Skeletal muscle satellite cell (primary cell): ENCODE results near the gene PLEKHJ1.

Experiments
- H3K27me3 ChIP-seq: 2 replicates; pipeline ENCODE4 v1.7.0; 2013; ENCODE audit warnings: low read length; ENCODE audit not compliant: control insufficient read depth, insufficient read depth
- H3K36me3 ChIP-seq: 2 replicates; pipeline ENCODE4 v1.7.0; 2013; ENCODE audit warnings: mild to moderate bottlenecking, control low read depth, low read length; ENCODE audit not compliant: insufficient read depth
- H3K4me1 ChIP-seq: 2 replicates; pipeline ENCODE4 v1.7.0; 2013; ENCODE audit warnings: low read length; ENCODE audit not compliant: control insufficient read depth, insufficient read depth
- H3K4me2 ChIP-seq: 2 replicates; pipeline ENCODE4 v1.7.0; 2013; ENCODE audit warnings: mild to moderate bottlenecking, low read length
- H3K4me3 ChIP-seq: 2 replicates; pipeline ENCODE4 v1.7.0; 2013; ENCODE audit warnings: low read length
- H3K9ac ChIP-seq: 2 replicates; pipeline ENCODE4 v1.7.0; 2013; ENCODE audit warnings: mild to moderate bottlenecking, low read depth, low read length, moderate library complexity
- H3K9me3 ChIP-seq: replicated peaks from 2 replicates; pipeline ENCODE4 v1.7.0; 2013; ENCODE audit warnings: mild to moderate bottlenecking, control low read depth, low read length

The PLEKHJ1 gene

DNA sequence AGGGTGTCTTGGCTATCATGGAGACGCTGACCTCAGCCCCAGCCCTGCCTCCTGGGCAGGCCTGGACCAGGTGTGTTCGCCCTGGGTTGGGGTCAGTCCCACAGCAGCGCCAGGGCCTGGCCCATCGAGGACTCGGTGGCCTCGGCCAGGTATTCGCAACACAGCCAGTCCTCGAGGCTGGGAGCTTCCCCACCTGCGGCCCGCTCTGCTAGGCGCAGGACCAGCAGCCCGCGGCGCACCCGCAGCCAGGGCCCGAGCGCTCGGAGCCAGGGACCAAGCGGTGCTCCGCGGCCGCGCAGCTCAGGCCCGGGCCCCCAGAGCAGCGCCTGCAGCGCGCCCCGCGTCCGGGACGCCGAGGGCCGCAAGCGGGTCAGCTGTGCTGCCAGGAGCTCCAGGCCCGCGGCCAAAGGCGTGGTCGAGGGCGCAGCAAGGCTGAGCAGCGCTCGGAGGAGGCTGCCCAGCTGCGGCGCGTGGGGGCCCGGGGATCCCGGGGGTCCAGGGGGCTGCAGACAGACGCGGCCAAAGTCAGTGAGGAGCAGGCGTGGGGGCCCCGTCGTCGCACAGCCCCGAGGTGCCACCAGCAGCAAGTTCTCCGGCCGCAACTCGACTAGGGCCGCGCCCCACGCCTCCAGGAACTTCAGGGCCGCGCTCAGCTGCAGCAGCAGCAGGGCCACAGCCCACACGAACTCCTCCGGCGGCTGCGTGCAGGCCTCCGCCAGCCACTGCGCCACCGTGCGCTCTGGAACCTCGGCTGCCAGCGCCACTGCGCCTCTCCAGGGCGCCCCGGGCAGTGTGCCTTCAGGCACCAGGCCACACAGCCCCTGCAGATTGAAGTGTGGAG, 39.7 kb upstream of the PLEKHJ1 start:
- Histone ChIP-seq H3K4me2 (peak overlapping the region; percentile 38), H3K27me3 (no peaks in the 10 kb centered on the region), H3K36me3 (peaks cover 37% of the 10 kb centered on the region), H3K4me1 (peaks cover 41% of the 10 kb centered on the region), H3K9me3 (no peaks in the 10 kb centered on the region), H3K4me3 (no peak overlapping the region), H3K9ac (no peak overlapping the region)

DNA sequence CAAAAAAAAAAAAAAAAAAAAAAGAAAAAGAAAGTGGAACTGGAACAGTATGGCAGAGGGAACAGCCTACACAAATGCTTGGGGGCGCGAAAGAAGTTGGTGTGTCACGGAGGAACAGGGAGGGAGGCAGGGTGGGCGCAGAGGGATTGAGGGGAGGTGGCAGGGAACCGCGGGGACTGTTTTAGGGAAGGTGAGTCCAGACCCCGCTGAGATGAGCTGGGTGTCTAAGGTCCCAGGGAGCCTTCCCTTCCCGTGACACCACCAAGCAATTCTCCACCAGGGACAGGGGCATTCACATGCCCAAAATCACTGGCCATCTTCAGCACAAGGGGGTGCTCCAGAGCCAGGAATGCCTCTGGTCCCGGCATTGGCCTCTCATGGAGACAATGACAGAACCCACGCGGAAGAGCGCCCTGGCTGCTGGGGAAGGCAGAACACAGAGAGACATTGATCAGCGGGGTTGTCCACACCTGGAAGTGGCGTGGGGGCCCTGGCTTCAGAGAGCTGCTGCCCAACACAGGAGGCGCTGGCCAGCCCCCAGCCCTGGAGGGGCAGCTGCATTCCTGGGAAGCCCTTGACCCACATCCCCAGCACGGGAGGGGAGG, 38.9 kb upstream of the PLEKHJ1 start:
- peaks cover 41% of the 10 kb centered on the region for H3K36me3 ChIP-seq
- H3K9ac ChIP-seq: no peak overlapping the region
- H3K4me3 ChIP-seq: no peak overlapping the region
- H3K4me1 ChIP-seq: peaks cover 41% of the 10 kb centered on the region
- H3K9me3 ChIP-seq: no peaks in the 10 kb centered on the region
- peak overlapping the region; percentile 38 for H3K4me2 ChIP-seq
- H3K27me3 ChIP-seq: no peaks in the 10 kb centered on the region

DNA sequence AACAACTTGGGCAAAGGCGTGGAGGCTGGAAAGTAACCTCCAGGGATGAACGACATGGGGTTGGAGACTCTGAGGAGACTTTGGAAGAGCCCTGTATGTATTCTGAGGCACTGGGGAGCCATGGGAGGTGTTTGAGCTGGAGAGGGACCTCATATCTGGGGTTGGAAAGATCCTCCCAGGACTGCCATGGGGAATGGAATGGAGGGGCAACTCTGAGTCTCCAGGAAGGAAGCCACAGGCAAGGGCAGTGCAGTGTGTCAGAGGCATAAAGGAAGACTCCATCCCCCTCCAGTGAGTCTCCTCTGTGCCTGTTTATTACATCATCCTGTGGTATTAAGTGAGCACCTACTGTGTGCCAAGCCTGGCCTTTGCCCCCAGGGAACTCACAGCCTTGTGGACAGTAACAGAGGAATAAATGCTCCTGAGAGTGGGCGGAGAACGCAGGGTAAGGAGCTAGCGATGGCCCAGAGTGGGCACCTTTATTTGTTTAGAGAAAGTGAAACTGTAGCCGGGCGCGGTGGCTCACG, 38.1 kb upstream of the PLEKHJ1 start:
- Histone ChIP-seq H3K4me2 (peak overlapping the region; percentile 88), H3K27me3 (no peaks in the 10 kb centered on the region), H3K4me1 (peaks cover 41% of the 10 kb centered on the region), H3K9ac (peak overlapping the region; percentile 61), H3K4me3 (peak overlapping the region; percentile 40), H3K9me3 (no peaks in the 10 kb centered on the region), H3K36me3 (peaks cover 44% of the 10 kb centered on the region)

DNA sequence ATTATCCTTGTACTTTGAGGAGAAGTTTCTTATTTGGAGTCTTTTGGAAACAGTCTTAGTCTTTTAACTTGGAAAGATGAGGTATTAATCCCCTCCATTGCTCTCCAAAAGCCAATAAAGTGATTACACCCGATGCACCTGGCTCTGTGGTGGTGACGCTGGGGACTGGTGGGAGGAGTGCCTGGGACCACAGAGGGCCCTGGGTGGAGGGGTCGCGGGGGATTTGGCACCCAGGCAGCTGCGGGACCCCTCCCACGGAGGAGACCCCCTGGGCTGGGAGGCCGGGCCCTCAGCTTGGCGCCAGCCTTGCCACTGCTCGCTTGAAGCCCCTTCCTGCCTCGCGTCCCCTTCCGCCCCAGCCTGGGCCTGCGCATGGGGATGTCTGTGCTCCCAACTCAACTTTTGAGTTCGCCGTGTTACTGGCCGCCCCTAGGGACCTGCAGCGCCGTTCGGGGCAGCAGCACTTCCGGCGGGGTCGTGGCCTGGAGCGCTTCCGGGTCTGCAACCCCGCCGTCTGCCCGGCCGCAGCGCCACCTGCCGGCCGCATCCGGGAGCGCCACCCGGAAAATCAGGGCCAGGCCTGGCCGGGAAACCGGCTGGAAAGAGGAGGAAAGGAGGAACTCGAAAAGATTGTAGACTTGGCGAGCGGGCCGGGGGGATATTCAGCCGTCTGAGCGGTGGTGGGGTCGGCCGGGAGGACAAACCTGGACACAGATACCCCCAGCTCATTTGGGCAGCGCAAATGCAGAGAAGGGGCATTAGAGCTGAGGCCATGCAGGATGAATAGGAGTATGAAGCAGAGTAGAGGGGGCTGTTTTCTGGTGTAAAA, 37.4 kb upstream of the PLEKHJ1 start:
- Histone ChIP-seq H3K9ac (peak overlapping the region; percentile 61), H3K27me3 (no peaks in the 10 kb centered on the region), H3K4me2 (peak overlapping the region; percentile 88), H3K9me3 (no peaks in the 10 kb centered on the region), H3K4me3 (peak overlapping the region; percentile 59), H3K36me3 (peaks cover 44% of the 10 kb centered on the region), H3K4me1 (peaks cover 46% of the 10 kb centered on the region)

DNA sequence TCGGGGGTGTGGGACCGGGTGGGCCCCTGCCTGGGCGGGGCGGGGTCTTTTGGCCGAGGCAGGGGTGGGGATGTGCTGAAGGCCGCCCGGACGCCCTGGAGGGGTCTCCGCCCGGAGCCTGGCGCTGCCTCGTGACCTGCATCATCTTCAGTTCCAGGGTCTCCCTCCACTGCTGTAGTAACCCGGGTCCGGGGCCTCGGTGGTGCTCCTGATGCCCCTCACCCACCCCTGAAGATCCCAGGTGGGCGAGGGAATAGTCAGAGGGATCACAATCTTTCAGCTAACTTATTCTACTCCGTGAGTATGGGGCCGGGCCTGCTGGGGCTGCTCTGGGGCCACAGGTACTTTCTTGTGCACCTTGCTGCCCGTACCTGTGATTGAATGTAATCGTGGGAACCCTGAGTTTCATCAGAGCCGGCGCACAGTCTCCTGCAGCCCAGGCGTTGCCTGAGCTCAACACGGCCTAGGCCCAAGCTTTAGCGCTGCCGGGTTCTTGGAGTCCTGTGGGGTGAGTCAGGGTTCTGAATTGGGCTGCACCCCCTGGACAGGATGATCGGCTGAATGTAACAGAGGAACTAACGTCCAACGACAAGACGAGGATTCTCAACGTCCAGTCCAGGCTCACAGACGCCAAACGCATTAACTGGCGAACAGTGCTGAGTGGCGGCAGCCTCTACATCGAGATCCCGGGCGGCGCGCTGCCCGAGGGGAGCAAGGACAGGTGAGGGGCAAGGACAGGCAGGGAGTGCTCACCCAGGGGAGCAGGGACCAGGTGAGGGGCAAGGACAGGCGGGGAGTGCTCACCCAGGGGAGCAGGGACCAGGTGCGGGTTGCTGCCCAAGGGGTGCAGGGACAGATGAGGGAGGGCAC, 35.3 kb upstream of the PLEKHJ1 start:
- peak overlapping the region; percentile 100 for H3K4me3 ChIP-seq
- H3K27me3 ChIP-seq: no peaks in the 10 kb centered on the region
- H3K9me3 ChIP-seq: no peaks in the 10 kb centered on the region
- H3K4me2 ChIP-seq: peak overlapping the region; percentile 88
- peaks cover 44% of the 10 kb centered on the region for H3K36me3 ChIP-seq
- H3K4me1 ChIP-seq: peaks cover 62% of the 10 kb centered on the region
- H3K9ac ChIP-seq: peak overlapping the region; percentile 99

DNA sequence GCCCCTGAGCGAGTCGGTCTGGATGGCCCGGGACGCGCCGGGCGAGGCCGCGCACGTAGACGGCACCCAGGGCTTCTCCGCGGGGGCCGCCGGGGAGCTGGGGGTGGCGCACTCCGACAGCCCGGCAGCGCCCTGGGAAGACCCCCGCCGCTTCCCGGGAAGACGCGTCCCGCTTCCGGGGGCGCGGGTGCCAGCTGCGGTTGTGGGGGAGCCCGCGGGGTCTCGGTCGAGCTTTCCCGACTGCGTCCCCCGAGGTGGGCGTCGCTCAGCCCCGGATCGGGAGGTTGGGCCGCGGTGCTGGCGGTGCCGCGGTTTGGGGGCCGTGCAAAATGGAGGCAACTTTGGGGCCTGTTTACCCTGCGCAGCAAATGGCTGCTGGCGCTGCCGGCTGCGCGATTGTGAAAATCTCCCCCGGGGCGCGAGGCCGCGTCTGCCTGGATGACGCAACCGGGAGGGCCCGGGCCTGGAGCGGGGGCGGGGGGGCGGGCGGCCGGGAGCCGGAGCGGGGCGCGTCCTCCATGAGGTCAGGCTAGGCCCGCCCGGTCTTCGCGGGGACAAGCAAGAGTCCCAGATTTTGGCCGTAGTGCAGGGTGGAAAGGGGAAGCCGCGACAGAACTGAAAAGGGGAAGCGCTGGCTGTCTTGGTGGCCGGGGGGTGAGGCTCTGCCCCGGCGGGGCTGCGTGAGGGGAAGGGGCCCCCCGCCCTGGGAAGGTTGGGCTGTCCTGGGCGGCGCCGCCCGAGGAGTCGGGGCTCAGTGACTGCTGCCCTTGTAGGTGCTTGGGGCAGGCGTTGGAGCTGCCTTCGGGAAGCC, 34.5 kb upstream of the PLEKHJ1 start:
- H3K4me2 ChIP-seq: peak overlapping the region; percentile 88
- peak overlapping the region; percentile 100 for H3K4me3 ChIP-seq
- peaks cover 60% of the 10 kb centered on the region for H3K4me1 ChIP-seq
- peaks cover 42% of the 10 kb centered on the region for H3K36me3 ChIP-seq
- H3K27me3 ChIP-seq: no peaks in the 10 kb centered on the region
- H3K9me3 ChIP-seq: no peaks in the 10 kb centered on the region
- peak overlapping the region; percentile 99 for H3K9ac ChIP-seq

DNA sequence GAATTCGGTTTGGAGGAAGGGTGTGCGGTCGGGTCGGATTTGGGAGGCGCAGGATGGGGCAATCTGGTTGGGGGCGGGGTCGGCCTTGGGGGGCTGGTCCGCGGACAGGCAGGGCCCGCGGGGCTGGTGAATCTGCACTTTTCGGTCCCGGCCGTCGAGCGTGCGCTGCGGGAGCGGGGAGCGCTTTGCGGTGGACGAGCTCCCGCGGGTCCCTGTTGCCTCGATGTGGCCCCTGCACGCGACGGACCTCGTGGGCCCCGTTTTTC, 34.0 kb upstream of the PLEKHJ1 start:
- Histone ChIP-seq H3K9me3 (no peaks in the 10 kb centered on the region), H3K27me3 (no peaks in the 10 kb centered on the region), H3K4me3 (peak overlapping the region; percentile 100), H3K9ac (peak overlapping the region; percentile 99), H3K36me3 (peaks cover 38% of the 10 kb centered on the region), H3K4me1 (peaks cover 54% of the 10 kb centered on the region), H3K4me2 (peak overlapping the region; percentile 82)

DNA sequence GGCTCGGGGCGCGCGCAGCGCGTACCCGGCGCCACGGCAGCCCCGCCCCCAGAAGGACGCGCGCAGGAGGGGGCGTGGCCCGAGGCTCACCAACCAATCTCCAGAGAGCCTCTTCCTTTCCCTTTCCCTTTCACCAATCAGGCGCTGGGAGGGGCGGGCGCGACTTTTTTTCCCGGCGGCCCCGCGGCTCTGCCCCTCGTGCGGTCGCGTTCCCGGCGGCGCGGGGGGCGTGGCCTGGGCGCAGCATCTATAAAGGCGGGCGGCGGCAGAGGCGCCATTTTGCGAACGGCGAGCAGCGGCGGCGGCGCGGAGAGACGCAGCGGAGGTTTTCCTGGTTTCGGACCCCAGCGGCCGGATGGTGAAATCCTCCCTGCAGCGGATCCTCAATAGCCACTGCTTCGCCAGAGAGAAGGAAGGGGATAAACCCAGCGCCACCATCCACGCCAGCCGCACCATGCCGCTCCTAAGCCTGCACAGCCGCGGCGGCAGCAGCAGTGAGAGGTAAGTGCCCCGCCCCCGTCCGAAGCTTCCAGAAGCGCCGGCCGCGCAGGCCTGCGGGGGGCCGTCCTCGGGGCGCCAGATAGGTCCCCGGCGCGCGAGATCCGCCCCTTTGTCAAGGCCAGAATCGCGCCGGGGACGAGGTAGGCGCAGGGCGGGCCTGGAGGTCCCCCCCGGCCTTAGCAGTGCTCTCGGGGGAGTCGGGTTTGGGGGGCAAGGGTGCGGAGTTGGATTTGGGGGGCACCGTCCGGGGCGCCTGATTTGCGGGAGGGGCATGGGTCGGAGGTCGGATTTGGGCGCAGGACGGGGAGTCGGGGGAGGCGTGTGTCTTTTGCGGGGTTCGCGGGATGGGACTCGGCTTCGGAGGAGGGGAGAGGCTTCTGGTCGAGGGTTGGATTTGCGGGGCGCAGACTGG, 33.4 kb upstream of the PLEKHJ1 start:
- Histone ChIP-seq H3K9me3 (no peaks in the 10 kb centered on the region), H3K4me3 (peak overlapping the region; percentile 100), H3K36me3 (peaks cover 37% of the 10 kb centered on the region), H3K4me2 (peak overlapping the region; percentile 88), H3K9ac (peak overlapping the region; percentile 99), H3K4me1 (peaks cover 53% of the 10 kb centered on the region), H3K27me3 (no peaks in the 10 kb centered on the region)

DNA sequence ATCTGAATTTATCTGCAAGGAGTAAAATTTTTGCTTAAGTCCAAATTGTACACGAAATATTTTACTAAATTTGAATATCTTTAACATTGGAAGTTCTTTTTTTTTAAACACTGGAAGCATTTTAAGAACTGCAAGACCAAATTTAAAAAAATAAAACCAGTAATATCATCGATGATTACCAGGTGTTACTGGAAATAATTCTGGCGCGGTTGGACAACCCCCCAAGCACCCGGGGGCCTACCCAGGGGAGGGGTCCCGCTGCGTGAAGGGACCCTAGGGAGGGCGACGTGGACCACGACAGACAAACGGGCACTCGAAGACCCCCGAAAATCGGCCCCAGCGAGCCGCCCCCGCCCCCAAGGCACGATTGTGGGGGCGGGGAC, 32.7 kb upstream of the PLEKHJ1 start:
- peak overlapping the region; percentile 81 for H3K9ac ChIP-seq

More for the DNA sequence above, 32.7 kb upstream of the PLEKHJ1 start:
- Histone ChIP-seq H3K4me1 (peaks cover 46% of the 10 kb centered on the region), H3K4me3 (peak overlapping the region; percentile 100), H3K36me3 (peaks cover 31% of the 10 kb centered on the region), H3K4me2 (peak overlapping the region; percentile 88), H3K27me3 (no peaks in the 10 kb centered on the region), H3K9me3 (no peaks in the 10 kb centered on the region)
